Esophagus muscularis mucosa (tissue), 4 donors: ENCODE data around the gene KAZN.

Experiments
- CTCF ChIP-seq, 3 experiments: fragments of 200-600 bp in 2 of 3; fragments of 450-650 bp in 1 of 3; sonication (generic) in 2 of 3; IDR thresholded peaks; one replicate each; pipeline ENCODE4 v1.5.1; 2017 to 2019; ENCODE audit warnings: antibody characterized with exemption in 3 of 3, mild to moderate bottlenecking in 2 of 3, moderate library complexity in 1 of 3
- EP300 ChIP-seq: sonication (generic); formaldehyde crosslinking; IDR thresholded peaks from one replicate; pipeline ENCODE4 v1.6.1; 2017; ENCODE audit warnings: antibody characterized with exemption
- POLR2A ChIP-seq: fragments of 450-650 bp; IDR thresholded peaks from one replicate; pipeline ENCODE4 v1.6.1; 2017; ENCODE audit warnings: antibody characterized with exemption, moderate library complexity, mild to moderate bottlenecking, low read depth
- POLR2AphosphoS5 ChIP-seq, 2 donors: sonication (generic); formaldehyde crosslinking; IDR thresholded peaks; one replicate each; pipeline ENCODE4 v1.6.1; 2017; ENCODE audit warnings: antibody characterized with exemption in 2 of 2

DNA sequence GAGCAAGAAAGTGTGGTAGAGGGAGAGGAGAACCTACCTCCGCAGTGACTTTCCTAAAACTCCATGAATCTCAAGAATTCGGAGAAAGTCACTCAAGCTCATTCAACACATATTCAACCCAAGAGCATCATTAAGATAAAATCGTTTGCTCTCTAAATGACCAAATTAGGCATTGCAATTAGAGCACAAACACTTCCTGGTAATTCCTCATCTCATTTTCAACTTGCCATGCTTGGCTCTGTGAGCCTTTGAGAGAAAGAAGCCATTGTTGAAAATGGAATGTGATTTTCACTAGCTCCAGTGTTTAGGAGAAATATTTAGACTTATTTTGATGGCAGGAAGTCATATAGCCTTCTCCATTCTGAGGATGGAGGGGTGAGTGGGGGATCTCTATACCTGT, 52.5 kb downstream of the KAZN start:
- TF ChIP-seq CTCF (IDR thresholded peaks at IDR 0.05) (no peak), POLR2A (no peak), EP300 (no peak), POLR2AphosphoS5 (IDR thresholded peaks at IDR 0.05) (no peak)
